ENCODE data around the gene ASCC1. TPM values are rescaled to one million over a fixed set of nuclear protein-coding genes. Genes with fewer than 3 reads are reported as not detected.

ASCC1 gene
- total and polyA plus RNA-seq, 2 of the 13 experiments (the other 11 are each of a cell fraction or from before 2014, with no cell fraction given): 21.6 to 30.1 TPM

DNA sequence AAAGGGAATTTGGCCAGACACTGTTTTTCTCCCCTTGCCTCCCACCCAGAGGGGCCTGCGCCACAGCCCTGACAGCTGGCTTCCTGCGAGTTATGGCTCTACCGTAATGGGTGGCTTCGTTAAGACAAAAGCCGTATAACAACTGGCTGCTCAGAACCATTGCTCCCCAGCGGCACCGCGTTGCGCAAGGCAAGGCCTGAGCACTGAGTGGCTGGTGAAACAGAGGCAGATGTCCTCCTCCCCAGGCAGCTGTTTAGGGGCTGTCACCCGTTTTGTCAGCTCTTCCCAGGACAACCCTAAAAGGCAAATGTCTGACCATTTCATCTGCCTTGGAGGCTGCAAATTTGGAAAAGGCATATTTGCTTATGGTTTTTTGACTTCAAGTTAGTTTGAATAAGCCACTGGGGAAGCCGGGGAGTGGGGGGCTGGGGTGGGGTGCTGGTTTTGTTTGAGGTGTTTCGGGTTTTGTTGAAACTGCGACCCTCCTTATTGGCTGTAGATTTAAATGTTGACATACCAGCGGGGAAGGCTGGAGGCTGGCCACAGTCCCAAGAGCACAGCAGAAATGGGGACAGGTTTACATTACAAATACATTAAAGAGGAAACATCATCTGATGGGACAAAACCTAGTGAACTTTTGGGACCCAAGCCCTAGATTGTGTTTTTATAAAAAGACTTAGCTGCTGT is 127.0 kb downstream of the ASCC1 start (continued):
- TF ChIP-seq ZNF557 (CRISPR knock-in tag; IDR thresholded peaks at IDR 0.05) (0 out of 2 replicates have a peak, but pooled peaks have one; percentile 31), GZF1 (CRISPR knock-in tag; IDR thresholded peaks at IDR 0.05) (peak; percentile 94), NBN (conservative IDR thresholded peaks at IDR 0.05) (no peak), SIX1 (CRISPR knock-in tag; IDR thresholded peaks at IDR 0.05; ENCODE audit: borderline replicate concordance) (no peak), ZNF644 (CRISPR knock-in tag; IDR thresholded peaks at IDR 0.05; ENCODE audit: low read depth) (peak; percentile 67), TEAD3 (CRISPR knock-in tag; optimal IDR thresholded peaks at IDR 0.05; ENCODE audit: borderline replicate concordance) (peak; percentile 14), RARA (CRISPR knock-in tag; IDR thresholded peaks at IDR 0.05) (peak; percentile 21; the same call in 1 of the 2 replicates), RBAK (CRISPR knock-in tag; IDR thresholded peaks at IDR 0.05) (no peak), SAP130 (CRISPR knock-in tag; IDR thresholded peaks at IDR 0.05; ENCODE audit: low read depth) (peak; percentile 52; the same call in 1 of the 2 replicates), ZNF512B (CRISPR knock-in tag; IDR thresholded peaks at IDR 0.05; ENCODE audit: borderline replicate concordance) (no peak), FOXP1 (IDR thresholded peaks at IDR 0.05) (no peak), FOXP1 (CRISPR knock-in tag; IDR thresholded peaks at IDR 0.05) (no peak), SIN3B (IDR thresholded peaks at IDR 0.05; ENCODE audit: low read length) (no peak), NFIB (CRISPR knock-in tag; IDR thresholded peaks at IDR 0.05; ENCODE audit: borderline replicate concordance) (no peak), ZNF572 (CRISPR knock-in tag; IDR thresholded peaks at IDR 0.05) (no peak), TAF15 (IDR thresholded peaks at IDR 0.05; ENCODE audit: low read depth, low read length, poor library complexity, severe bottlenecking) (peak; percentile 3), HMGA1 (CRISPR knock-in tag; conservative IDR thresholded peaks at IDR 0.05) (no peak), ZBTB7A (CRISPR knock-in tag; IDR thresholded peaks at IDR 0.05) (0 out of 2 replicates have a peak, but pooled peaks have one; percentile 29), THAP7 (CRISPR knock-in tag; IDR thresholded peaks at IDR 0.05) (no peak), ZKSCAN5 (CRISPR knock-in tag; IDR thresholded peaks at IDR 0.05) (no peak), ZNF232 (CRISPR knock-in tag; IDR thresholded peaks at IDR 0.05; ENCODE audit: borderline replicate concordance) (no peak)
- TF ChIP-seq, protein P1, sequence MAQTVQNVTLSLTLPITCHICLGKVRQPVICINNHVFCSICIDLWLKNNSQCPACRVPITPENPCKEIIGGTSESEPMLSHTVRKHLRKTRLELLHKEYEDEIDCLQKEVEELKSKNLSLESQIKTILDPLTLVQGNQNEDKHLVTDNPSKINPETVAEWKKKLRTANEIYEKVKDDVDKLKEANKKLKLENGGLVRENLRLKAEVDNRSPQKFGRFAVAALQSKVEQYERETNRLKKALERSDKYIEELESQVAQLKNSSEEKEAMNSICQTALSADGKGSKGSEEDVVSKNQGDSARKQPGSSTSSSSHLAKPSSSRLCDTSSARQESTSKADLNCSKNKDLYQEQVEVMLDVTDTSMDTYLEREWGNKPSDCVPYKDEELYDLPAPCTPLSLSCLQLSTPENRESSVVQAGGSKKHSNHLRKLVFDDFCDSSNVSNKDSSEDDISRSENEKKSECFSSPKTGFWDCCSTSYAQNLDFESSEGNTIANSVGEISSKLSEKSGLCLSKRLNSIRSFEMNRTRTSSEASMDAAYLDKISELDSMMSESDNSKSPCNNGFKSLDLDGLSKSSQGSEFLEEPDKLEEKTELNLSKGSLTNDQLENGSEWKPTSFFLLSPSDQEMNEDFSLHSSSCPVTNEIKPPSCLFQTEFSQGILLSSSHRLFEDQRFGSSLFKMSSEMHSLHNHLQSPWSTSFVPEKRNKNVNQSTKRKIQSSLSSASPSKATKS (CRISPR knock-in tag; IDR thresholded peaks at IDR 0.05): no peak
- TF ChIP-seq, protein P2, sequence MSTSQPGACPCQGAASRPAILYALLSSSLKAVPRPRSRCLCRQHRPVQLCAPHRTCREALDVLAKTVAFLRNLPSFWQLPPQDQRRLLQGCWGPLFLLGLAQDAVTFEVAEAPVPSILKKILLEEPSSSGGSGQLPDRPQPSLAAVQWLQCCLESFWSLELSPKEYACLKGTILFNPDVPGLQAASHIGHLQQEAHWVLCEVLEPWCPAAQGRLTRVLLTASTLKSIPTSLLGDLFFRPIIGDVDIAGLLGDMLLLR (CRISPR knock-in tag; IDR thresholded peaks at IDR 0.05): no peak

Measured in HepG2 (cell line).